GF-D8 (cell line): Measurements from ENCODE around the gene PRPH2.
"Not testable (repeated sequence)": the region's sequence is repeated elsewhere in the genome, so short reads cannot be mapped to it uniquely, and the experiment has no call there.

ENCODE experiments used
- DNase-seq: peaks from one replicate; lab custom pipeline; 2025; lab: John Stamatoyannopoulos, UW

The PRPH2 gene

GRCh38 chr6:42742116-42742894 is 19.9 kb upstream of the PRPH2 start:
- peak; percentile 59 for DNase-seq

DNA sequence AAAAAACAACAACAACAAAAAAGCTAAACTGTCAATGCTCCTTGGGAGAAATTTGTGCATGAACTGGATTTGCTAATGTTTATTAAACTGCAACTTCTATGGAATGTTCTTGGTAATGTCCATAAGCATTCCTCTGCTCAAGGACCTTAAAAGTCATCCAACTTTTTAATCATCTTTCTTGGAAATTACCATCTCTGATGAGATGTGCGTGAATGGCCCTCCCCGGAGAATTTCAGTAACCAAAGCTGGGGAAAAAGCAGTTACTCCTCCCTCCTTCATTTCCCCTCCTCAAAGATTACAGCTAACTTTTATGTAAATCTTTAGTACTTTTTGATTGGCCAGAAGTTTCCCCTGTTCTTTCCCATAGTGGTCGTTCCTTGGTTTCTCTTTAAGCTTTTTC is 18.3 kb upstream of the PRPH2 start:
- DNase-seq = no peak

DNA sequence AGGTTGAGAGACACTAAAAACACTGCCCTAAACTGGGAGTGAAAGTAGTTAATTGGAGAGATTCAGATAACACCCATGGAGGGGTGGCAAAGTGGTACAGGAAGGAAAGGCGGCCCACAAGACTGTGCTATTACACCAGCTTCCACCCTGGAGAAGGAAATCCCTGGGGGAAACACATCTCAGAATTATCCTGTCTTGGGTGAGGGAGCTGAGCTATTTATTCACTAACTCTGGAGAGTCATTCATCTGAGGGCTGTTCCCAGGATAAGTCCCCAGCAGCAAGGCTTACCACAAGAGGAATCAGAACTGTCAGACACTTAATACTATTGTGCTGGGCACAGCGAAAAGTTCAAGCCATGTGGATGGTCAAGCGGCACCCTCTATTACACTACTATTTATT is 13.6 kb upstream of the PRPH2 start:
- no peak for DNase-seq

GRCh38 chr6:42733867-42734481 is 11.6 kb upstream of the PRPH2 start:
- DNase-seq = not testable (repeated sequence)

DNA sequence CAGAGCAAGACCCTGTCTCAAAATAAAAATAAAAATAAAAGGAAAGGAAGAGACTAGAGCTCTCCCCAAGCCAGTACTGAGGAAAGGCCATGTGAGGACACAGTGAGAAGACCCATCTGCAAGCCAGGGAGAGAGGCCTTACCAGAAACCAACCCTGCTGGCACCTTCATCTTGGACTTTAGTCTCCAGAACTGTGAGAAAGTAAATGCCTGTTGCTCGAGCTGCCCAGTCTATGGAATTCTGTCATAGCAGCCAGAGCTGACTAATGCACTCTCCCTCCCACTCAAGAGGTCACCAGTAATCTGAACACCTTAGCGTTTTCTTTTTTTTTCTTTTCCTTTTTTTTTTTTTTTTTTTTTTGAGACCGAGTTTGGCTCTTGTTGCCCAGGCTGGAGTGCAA is 7.3 kb upstream of the PRPH2 start:
- no peak for DNase-seq

DNA sequence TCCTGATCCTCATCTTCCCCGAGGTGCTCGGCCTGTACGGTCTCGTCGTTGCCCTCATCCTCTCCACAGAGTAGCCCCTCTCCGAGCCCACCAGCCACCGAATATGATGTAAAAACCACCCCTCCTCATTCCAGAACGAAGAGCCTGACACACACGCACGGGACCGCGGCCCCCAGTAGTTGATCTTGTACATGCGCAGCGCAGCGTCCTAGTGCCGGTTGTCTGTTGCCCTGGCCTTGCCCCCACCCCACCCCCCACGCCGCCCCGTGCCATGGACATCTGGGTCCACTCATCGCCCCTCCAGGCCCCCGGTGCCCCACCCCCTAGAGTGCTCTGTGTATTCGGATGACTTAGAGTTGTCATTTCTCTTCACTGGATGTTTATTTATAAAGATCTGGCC is 5.2 kb upstream of the PRPH2 start:
- DNase-seq = no peak

DNA sequence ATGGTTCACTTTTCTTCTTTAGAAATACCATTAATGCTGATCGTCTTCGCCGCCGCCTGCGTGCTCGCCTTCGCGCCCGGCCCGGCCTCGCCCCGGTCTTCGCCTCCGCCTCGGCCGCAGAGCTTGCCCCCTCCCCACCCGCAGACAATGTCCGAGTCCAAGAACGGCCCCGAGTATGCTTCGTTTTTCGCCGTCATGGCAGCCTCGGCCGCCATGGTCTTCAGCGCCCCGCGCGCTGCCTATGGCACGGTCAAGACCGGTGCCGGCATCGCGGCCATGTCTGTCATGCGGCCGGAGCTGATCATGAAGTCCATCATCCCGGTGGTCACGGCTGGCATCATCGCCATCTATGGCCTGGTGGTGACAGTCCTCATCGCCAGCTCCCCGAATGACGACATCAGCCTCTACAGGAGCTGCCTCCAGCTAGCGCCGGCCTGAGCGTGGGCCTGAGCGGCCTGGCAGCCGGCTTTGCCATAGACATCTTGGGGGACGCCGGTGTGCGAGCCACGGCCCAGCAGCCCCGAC is 4.8 kb upstream of the PRPH2 start:
- no peak for DNase-seq

DNA sequence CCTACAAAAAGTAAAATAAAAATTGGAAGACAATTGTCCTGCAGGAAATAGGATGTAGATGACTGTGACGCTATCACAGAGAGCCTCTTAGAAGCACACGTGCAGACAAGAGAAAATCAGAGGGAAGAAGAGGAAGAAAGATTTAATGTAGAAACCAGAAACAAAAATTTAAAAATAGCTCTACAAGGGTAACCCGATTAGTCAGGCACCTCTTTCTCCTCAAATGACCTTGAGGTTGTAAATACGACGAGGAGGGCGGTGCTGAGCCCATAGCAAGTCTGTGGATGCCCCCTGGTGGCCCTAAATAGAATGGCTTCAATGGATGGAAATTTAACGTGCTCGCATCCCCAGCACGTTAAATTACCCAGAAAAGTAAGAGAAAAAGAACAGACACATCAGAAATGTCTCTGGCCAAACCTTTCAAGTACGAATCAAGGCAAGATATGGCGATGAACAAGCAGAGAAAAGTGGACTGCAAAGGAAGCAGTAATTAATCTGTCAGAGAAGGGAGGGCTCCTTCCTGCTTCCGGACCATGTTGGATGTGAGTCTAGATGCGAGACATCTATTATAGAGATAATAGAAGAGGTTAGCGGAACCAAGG is 4.2 kb upstream of the PRPH2 start:
- peak; percentile 28 for DNase-seq

- no peak for DNase-seq
Measured at GRCh38 chr6:42726026-42726425, 3.6 kb upstream of the PRPH2 start.

GRCh38 chr6:42724825-42725224 is 2.4 kb upstream of the PRPH2 start:
- no peak for DNase-seq

- no peak for DNase-seq
Measured at GRCh38 chr6:42720739-42721138, 1.7 kb downstream of the PRPH2 start.

DNA sequence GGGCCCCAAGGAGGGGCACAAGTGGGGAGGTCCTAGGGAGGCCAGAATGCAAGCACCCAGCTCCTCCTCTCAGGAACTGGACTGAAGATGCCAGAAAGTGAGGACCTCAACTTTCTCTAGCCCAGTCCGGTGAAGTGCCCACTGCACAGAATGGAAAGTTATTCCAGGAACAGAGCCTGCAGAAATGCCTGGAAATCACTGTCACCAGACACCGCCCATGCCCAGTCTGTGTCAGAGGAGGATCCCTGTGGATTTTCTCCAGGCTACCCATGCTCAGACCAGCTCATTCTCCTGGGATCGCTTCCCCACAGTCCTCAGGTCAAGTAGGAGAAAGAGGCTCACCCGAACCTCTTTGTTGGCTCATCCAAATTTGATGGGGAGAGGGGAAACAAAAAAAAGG is 6.5 kb downstream of the PRPH2 start:
- no peak for DNase-seq

GRCh38 chr6:42714098-42714761 is 8.2 kb downstream of the PRPH2 start:
- DNase-seq = no peak

DNA sequence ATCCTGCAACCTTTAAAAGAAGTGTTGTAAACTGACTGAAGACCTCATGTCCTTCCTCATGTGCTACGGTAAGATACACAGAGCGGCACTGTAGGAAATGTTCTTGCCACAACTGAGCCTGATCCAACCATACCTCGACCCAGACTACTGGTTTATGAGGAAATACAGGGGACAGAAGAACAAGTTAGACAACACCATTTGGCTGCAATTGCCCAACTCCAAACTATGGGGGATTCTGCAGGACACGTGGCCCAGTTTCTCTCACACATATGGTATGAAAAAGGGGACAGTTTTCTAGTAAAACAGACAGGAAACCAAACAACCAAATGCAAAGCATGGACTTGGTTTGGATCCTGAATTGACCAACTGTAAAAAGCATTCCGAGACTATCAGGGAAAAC is 10.5 kb downstream of the PRPH2 start:
- DNase-seq = no peak

DNA sequence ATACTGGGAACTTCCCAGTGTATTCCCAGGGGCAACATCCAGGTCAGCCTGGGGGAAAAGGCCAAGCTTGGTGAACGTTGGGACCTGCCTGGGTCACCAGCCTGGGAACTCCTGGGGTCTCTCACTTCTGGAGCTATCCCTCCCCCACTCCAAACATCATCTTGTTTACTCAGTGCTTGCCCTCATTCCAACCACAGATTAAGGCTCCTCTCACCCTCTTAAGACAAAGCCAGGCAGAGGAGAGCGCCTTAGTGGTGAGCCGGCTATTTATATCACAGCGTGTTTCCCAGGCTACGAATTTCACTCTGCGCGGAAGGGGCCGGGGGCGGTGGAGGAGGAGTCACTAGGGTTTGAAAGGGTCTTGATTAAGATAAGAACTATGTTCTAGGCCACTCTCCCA is 12.1 kb downstream of the PRPH2 start:
- DNase-seq = no peak

DNA sequence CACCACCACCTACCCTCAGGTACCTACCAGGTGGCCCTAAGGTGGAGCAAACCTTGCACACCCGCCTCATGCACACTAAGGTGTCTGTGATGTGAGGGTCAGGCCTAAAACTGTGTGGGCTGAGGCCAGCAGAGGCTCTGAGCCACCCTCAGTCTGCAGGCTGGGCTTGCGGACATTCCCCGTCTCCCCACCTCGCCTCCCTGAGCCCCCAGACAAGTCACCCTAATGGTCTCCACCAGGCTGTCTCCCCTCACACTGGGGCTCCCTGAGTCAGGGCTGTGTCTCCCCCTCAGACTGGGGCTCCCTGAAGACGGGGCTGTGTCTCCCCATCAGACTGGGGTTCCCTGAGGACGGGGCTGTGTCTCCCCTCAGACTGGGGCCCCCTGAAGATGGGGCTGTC is 12.5 kb downstream of the PRPH2 start:
- no peak for DNase-seq

DNA sequence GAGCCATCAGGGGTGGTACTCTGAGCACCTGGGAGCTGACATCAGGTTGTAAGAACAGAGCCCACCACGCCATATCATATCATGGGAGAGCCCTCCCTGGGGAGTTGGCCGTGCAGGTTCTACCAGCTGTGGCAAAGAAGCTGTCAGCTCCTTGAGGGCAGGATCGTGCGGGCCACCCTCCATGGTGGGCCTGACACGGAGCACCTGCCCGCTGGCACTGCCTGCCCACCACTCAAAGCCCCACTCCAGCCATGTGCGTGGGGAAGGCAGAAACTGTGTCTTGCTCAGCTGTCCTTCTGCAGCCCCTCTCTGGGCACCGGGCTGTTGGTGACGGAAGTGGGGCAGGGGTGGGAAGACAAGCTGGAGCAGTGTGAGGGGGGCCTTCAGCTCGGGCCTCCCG is 14.3 kb downstream of the PRPH2 start:
- no peak for DNase-seq

DNA sequence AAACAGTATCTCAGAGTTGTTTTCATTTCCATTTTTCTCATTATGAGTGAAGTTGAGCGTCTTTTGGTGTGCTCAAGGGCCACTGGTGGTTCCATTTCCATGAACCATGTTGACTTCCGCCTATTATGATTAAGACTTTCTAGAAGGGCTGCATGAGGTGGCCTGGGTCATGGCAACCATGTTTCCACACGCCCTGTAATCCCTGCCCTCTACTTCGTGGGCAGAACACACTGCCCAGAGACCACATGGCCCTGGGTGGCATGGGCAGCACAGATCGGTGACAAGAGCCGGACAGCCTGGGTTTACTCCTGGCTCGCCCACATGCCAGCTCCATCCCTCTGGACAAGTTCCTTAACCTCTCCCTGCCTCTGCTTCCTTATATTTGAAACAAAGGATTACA is 14.8 kb downstream of the PRPH2 start:
- DNase-seq = no peak

GRCh38 chr6:42704937-42705374 is 17.4 kb downstream of the PRPH2 start:
- no peak for DNase-seq

GRCh38 chr6:42704251-42704936 is 18.0 kb downstream of the PRPH2 start:
- DNase-seq = no peak

DNA sequence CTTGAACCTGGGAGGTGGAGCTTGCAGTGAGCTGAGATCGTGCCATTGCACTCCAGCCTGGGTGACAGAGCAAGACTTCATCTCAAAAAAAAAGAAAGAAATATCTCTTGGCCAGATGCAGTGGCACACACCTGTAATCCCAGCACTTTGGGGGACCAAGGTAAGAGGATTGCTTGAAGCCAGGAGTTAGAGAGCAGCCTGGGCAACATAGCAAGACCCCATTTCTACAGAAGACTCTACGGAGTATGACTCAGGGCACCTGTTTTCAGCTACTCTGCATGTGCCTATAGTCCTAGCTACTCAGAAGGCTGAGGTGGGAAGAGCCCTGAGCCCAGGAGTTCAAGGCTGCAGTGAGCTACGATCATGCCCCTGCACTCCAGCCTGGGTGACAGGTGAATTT is 19.6 kb downstream of the PRPH2 start:
- DNase-seq = not testable (repeated sequence)

DNA sequence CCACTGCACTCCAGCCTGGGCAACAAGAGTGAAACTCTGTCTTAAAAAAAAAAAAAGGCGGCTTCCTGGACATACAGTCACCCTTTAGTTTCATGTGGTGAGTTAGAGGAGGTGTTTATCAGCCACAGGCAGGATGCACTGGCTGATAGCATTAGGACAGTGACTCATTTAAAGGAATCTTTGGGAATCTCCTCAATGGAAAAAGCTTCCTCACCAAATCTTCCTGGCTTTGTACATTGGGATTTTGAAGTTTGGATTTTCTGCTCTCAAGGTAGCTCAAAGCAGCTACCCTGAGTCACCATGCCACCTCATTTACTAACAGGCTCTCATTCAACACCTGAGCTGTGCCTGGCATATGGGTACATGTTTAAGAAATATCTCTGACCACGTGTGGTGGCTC is 20.2 kb downstream of the PRPH2 start:
- DNase-seq = no peak
